ENCODE results near the gene TRPV3. TPM values are rescaled to one million over a fixed set of nuclear protein-coding genes. Genes with fewer than 3 reads are reported as not detected.
A peak's percentile ranks its signal among the peaks of the same experiment; 100 is the strongest.

The TRPV3 gene
- total RNA-seq, 6 experiments from 2014 or later: 0.12 to 2.1 (median 0.37) TPM; not detected in 1

DNA sequence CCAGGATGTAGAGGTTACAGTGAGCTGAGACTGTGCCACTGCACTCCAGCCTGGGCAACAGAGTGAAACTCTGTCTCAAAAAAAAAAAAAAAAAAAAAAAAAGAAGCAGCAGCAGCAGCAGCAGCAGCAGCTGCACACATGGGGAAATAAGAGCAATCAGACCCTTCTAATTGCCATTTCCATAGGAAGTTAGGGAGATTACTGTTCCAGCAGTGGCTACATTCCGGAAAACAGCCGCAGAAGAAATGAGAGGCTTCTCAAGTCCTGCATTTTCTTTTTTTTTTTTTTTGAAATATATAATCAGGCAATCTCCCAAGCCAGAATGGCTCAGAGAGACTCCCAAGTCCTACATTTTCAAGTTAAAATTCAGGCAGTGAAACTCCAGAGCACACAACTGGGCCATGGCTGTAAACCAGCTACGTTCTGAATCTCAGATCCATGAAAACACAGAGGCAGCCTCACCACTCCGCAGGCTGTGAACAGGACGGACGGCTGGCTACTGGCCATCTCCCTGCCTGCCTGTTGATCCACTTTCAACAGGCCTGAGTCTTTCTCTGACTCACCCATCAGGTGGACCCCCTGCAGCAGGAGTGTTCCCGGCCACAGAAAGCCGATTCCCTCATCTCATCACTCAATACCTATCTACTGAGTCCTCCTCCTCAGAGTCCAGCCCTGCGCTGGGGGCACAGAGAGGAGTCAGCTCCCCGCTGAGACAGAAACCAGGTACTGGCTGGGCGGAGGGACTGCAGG is 36.6 kb upstream of the TRPV3 start:
- ATAC-seq (peak in 2 of 4 donors; percentile 10 to 51), DNase-seq (no peak)
- Histone ChIP-seq H3K9me3 (no peaks in the 10 kb centered on the region), H3K4me1 (no peaks in the 10 kb centered on the region), H3K36me3 (peaks cover 0 to 26% (median 15%) of the 10 kb centered on the region in 4 donors), H3K4me3 (no peak overlapping the region), H3K27ac (peak overlapping the region in 1 of 3 donors; percentile 10), H3K27me3 (no peaks in the 10 kb centered on the region)
- 52% methylated on average over 7 of the region's 11 CpGs for WGBS (ENCODE audit: insufficient coverage, low coverage, low lambda C conversion rate, missing lambda C conversion rate)
- TF ChIP-seq POLR2A (IDR thresholded peaks at IDR 0.05) (no peak), CTCF (IDR thresholded peaks at IDR 0.05) (no peak)
- intact Hi-C loops (cut with DNase I): no loop called here

DNA sequence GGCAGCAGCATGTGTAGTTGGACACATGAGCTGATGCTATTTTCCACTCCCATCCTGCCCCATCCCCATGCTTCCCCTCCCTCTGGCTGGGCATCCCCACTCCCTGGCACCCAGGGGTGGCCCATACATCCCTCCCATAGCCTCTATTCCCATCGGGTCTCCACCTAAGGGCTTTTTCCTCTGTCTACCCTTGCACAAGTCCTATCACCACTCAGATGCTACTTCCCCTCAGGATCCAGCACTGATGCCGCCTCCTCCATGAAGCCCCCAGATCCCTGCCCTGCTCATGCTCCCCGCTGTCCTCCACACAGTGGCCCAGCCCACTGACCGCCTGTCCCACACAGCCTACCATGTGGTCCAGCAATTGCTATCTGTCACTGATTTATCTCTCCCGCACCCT is 35.8 kb upstream of the TRPV3 start:
- no peaks in the 10 kb centered on the region for H3K9me3 ChIP-seq
- H3K4me3 ChIP-seq: no peak overlapping the region
- ATAC-seq (no peak), DNase-seq (no peak)
- intact Hi-C loops (cut with DNase I): no loop called here
- TF ChIP-seq CTCF (IDR thresholded peaks at IDR 0.05) (no peak), POLR2A (IDR thresholded peaks at IDR 0.05) (no peak)
- H3K36me3 ChIP-seq: peaks cover 0 to 28% (median 15%) of the 10 kb centered on the region in 4 donors
- H3K4me1 ChIP-seq: no peaks in the 10 kb centered on the region
- no peaks in the 10 kb centered on the region for H3K27me3 ChIP-seq
- 80% methylated on average over 3 of the region's 5 CpGs for WGBS (ENCODE audit: insufficient coverage, low coverage, low lambda C conversion rate, missing lambda C conversion rate)
- H3K27ac ChIP-seq: no peak overlapping the region

GRCh38 chr17:3592216-3592860 is 34.7 kb upstream of the TRPV3 start:
- Histone ChIP-seq H3K36me3 (peaks cover 0 to 36% (median 20%) of the 10 kb centered on the region in 4 donors), H3K9me3 (no peaks in the 10 kb centered on the region), H3K27ac (no peak overlapping the region), H3K4me1 (no peaks in the 10 kb centered on the region), H3K4me3 (no peak overlapping the region), H3K27me3 (no peaks in the 10 kb centered on the region)
- no peak for ATAC-seq
- TF ChIP-seq POLR2A (IDR thresholded peaks at IDR 0.05): no peak
- intact Hi-C loops (cut with DNase I): no loop called here
- WGBS (ENCODE audit: insufficient coverage, low coverage, low lambda C conversion rate, missing lambda C conversion rate): no CpG with 5 or more reads among the region's 15 CpGs
- no peak for DNase-seq

GRCh38 chr17:3590768-3591167 is 33.2 kb upstream of the TRPV3 start:
- TF ChIP-seq CTCF (IDR thresholded peaks at IDR 0.05): no peak
- TF ChIP-seq POLR2A (IDR thresholded peaks at IDR 0.05): no peak
- Histone ChIP-seq H3K36me3 (peaks cover 0 to 52% (median 29%) of the 10 kb centered on the region in 4 donors), H3K27ac (no peak overlapping the region), H3K4me3 (no peak overlapping the region), H3K27me3 (no peaks in the 10 kb centered on the region), H3K9me3 (no peaks in the 10 kb centered on the region), H3K4me1 (no peaks in the 10 kb centered on the region)
- DNase-seq (no peak), ATAC-seq (no peak)
- WGBS (ENCODE audit: insufficient coverage, low coverage, low lambda C conversion rate, missing lambda C conversion rate): 80% methylated on average over 1 of the region's 15 CpGs
- intact Hi-C loops (cut with DNase I): no loop called here

- no peaks in the 10 kb centered on the region for H3K9me3 ChIP-seq
- ATAC-seq: no peak
- H3K27ac ChIP-seq: no peak overlapping the region
- DNase-seq: no peak
- H3K36me3 ChIP-seq: peaks cover 0 to 57% (median 32%) of the 10 kb centered on the region in 4 donors
- no peaks in the 10 kb centered on the region for H3K27me3 ChIP-seq
- intact Hi-C loops (cut with DNase I): no loop called here
- WGBS (ENCODE audit: insufficient coverage, low coverage, low lambda C conversion rate, missing lambda C conversion rate): no CpG with 5 or more reads among the region's 15 CpGs
- no peak for TF ChIP-seq POLR2A (IDR thresholded peaks at IDR 0.05)
- TF ChIP-seq CTCF (IDR thresholded peaks at IDR 0.05): no peak
- no peaks in the 10 kb centered on the region for H3K4me1 ChIP-seq
- no peak overlapping the region for H3K4me3 ChIP-seq
Observed at GRCh38 chr17:3590231-3590630, 32.6 kb upstream of the TRPV3 start.
